ENCODE results near the gene FUT9. TPM values are rescaled to one million over a fixed set of nuclear protein-coding genes. Genes with fewer than 3 reads are reported as not detected.

The FUT9 gene
- polyA plus RNA-seq (2013, experiment 1 of 2; ENCODE audit: insufficient read length): 0.01 TPM
- 0.01 TPM for polyA plus RNA-seq (2013, experiment 2 of 2; ENCODE audit: insufficient read length)

- DNase-seq: no peak
Measured at GRCh38 chr6:96015518-96016333, at the start of gene FUT9. Gene FUT9, plus strand, starts transcription at chr6:96015974. Its CDS starts 187,182 bp downstream, at chr6:96203156.

GRCh38 chr6:95967594-95967993 is 48.2 kb upstream of the FUT9 start:
- DNase-seq: no peak

DNA sequence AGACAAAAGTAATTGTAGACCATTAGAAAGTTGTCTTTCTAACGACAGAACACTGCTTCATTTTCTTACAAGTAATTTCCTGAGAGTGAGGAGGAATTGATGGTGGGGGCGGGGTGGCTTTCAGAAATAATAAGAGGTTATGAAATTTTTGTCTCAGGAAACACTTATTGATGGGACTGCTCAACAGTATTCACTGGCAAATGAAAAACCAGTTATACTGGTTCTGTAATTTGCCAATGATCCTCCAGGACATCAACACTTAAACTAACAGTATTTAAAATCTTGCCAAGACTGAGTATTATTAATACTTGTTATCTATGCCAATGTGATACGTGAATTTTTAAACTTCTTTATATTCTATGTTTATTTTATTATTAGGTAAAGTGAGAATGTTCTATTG is 41.8 kb upstream of the FUT9 start:
- DNase-seq: no peak

GRCh38 chr6:95978230-95978629 is 37.5 kb upstream of the FUT9 start:
- no peak for DNase-seq

- DNase-seq: no peak
Measured at GRCh38 chr6:95991906-95992305, 23.9 kb upstream of the FUT9 start.

- DNase-seq: no peak
Measured at GRCh38 chr6:95994151-95994550, 21.6 kb upstream of the FUT9 start.

- no peak for DNase-seq
Measured at GRCh38 chr6:95998133-95998532, 17.6 kb upstream of the FUT9 start.

- DNase-seq: no peak
Measured at GRCh38 chr6:96001891-96002575, 13.7 kb upstream of the FUT9 start.

- no peak for DNase-seq
Measured at GRCh38 chr6:96002576-96002910, 13.2 kb upstream of the FUT9 start.

- DNase-seq: no peak
Measured at GRCh38 chr6:96002912-96003311, 12.9 kb upstream of the FUT9 start.

GRCh38 chr6:96007663-96008062 is 8.1 kb upstream of the FUT9 start:
- DNase-seq: no peak

DNA sequence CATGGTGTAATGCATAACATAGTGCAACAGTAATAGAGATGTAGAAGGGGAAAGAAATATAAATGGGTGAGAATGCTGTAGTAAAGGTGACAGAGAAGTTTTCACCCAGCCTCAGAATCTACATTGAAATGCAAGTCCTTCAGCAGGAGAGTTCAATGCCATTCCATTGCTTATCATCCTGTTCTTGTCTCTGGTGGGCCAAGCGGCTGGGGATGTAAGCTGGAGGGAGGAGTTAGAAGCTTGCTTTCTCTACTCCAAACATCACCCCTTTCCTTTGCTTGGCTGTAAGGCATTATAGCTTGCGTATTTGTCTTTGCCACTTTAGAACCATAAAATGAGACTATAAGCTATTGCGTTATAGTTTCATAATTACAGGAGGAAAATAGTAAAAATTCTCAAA is 2.2 kb upstream of the FUT9 start:
- DNase-seq: no peak

- DNase-seq: no peak
Measured at GRCh38 chr6:96014846-96015517, 792 bp upstream of the FUT9 start.

GRCh38 chr6:96016334-96017069 is 728 bp downstream of the FUT9 start:
- no peak for DNase-seq

DNA sequence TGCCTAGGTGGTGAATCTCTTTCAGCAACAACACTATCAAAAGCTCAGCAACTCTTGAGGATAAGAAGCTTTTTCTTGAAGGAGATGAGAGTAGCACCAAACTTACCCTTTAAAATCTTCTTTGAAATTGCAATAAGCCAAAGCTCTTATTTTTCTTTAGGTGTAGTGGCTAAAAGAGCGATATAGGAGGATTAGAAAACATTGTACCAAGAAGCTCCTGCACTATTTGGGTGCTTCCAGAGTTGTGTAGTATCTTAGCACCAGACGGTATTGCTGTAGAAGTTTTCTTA is 1.2 kb downstream of the FUT9 start:
- DNase-seq: no peak

GRCh38 chr6:96022225-96022624 is 6.5 kb downstream of the FUT9 start:
- no peak for DNase-seq

GRCh38 chr6:96032661-96033060 is 16.9 kb downstream of the FUT9 start:
- no peak for DNase-seq

DNA sequence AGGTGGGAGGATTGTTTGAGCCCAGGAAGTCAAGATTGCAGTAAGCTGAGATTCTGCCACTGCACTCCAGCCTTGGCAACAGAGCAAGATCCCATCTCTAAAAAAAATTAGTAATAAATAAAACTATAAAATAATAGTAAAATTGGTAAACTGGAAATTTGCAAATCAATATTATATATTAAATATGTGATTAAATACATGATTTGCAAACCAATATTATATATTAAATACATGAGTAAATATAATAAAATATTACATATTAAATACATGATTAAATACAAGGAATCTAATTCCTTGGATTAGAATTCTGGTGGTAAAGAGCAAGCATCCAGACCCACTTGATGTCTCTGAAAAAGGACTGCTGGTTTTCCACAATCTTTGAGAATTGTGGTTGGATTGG is 35.8 kb downstream of the FUT9 start:
- no peak for DNase-seq

GRCh38 chr6:96058082-96058481 is 42.3 kb downstream of the FUT9 start:
- DNase-seq: no peak

GRCh38 chr6:96059586-96059985 is 43.8 kb downstream of the FUT9 start:
- DNase-seq: no peak

GRCh38 chr6:96060249-96060648 is 44.5 kb downstream of the FUT9 start:
- no peak for DNase-seq

GRCh38 chr6:96065213-96065612 is 49.4 kb downstream of the FUT9 start:
- DNase-seq: no peak

GRCh38 chr6:96066376-96066775 is 50.6 kb downstream of the FUT9 start:
- DNase-seq: no peak
